Mesenchymal stem cell (in vitro differentiated cells and primary cell): Measurements from ENCODE around the gene OTUD6A.

Experiments used
- DNase-seq: peaks from one replicate; pipeline ENCODE4 v3.0.0-alpha.2; 2013
- H2AFZ ChIP-seq: one replicate; pipeline ENCODE4 v1.6.1; 2013; ENCODE audit warnings: low read depth, mild to moderate bottlenecking, control low read depth, inconsistent platforms, low read length, moderate library complexity
- H2AK5ac ChIP-seq: 2 replicates; pipeline ENCODE4 v1.6.1; 2013; ENCODE audit warnings: low read length, moderate library complexity, mild to moderate bottlenecking, inconsistent platforms; ENCODE audit not compliant: severe bottlenecking
- H2BK120ac ChIP-seq: one replicate; pipeline ENCODE4 v1.6.1; 2013; ENCODE audit warnings: low read depth, mild to moderate bottlenecking, inconsistent platforms, low read length, moderate library complexity
- H2BK12ac ChIP-seq, 2 experiments: one replicate each; pipeline ENCODE4 v1.6.1; 2013; ENCODE audit warnings: inconsistent platforms in 2 of 2, low read length in 2 of 2, mild to moderate bottlenecking in 2 of 2, moderate library complexity in 2 of 2, control low read depth in 1 of 2
- H2BK15ac ChIP-seq: one replicate; pipeline ENCODE4 v1.6.1; 2013; ENCODE audit warnings: mild to moderate bottlenecking, low read depth, inconsistent platforms; ENCODE audit not compliant: poor library complexity, severe bottlenecking
- H2BK5ac ChIP-seq: 2 replicates; pipeline ENCODE4 v1.6.1; 2013; ENCODE audit warnings: low read depth, mild to moderate bottlenecking, low read length, control low read depth, inconsistent platforms; ENCODE audit not compliant: poor library complexity, severe bottlenecking
- H3K14ac ChIP-seq, 2 experiments: one replicate each; pipeline ENCODE4 v1.6.1; 2013; ENCODE audit warnings: inconsistent platforms in 2 of 2, low read length in 2 of 2, control low read depth in 1 of 2, mild to moderate bottlenecking in 1 of 2, moderate library complexity in 1 of 2
- H3K18ac ChIP-seq, 2 experiments: one replicate each; pipeline ENCODE4 v1.6.1; 2013; ENCODE audit warnings: inconsistent platforms in 2 of 2, low read length in 2 of 2, control low read depth in 1 of 2, low read depth in 1 of 2, mild to moderate bottlenecking in 1 of 2
- H3K23ac ChIP-seq, 2 experiments: one replicate each; pipeline ENCODE4 v1.6.1; 2013; ENCODE audit warnings: inconsistent platforms in 2 of 2, low read length in 2 of 2, mild to moderate bottlenecking in 2 of 2, moderate library complexity in 2 of 2, control low read depth in 1 of 2
- H3K27ac ChIP-seq: 2 replicates; pipeline ENCODE4 v1.5.1; 2013; ENCODE audit warnings: mild to moderate bottlenecking, moderate library complexity, low read length, control low read depth, inconsistent platforms; ENCODE audit not compliant: poor library complexity, severe bottlenecking
- H3K27me3 ChIP-seq, 2 experiments: 2 replicates each; pipeline versions ENCODE4 v1.6.1 to v1.7.0; 2013; ENCODE audit warnings: low read length in 2 of 2, mild to moderate bottlenecking in 2 of 2, moderate library complexity in 2 of 2, control low read depth in 1 of 2, inconsistent platforms in 1 of 2; ENCODE audit not compliant: control insufficient read depth in 1 of 2, insufficient read depth in 1 of 2
- H3K36me3 ChIP-seq, 2 experiments: 2 replicates each; pipeline versions ENCODE4 v1.6.1 to v1.7.0; 2013; ENCODE audit warnings: low read length in 2 of 2, control low read depth in 1 of 2, inconsistent platforms in 1 of 2, low read depth in 1 of 2, mild to moderate bottlenecking in 1 of 2; ENCODE audit not compliant: insufficient read depth in 2 of 2, control insufficient read depth in 1 of 2
- H3K4ac ChIP-seq, 2 experiments: one replicate each; pipeline ENCODE4 v1.6.1; 2013; ENCODE audit warnings: inconsistent platforms in 2 of 2, low read length in 2 of 2, mild to moderate bottlenecking in 2 of 2, moderate library complexity in 2 of 2, control low read depth in 1 of 2, low read depth in 1 of 2
- H3K4me1 ChIP-seq: 2 replicates; pipeline ENCODE4 v1.6.1; 2013; ENCODE audit warnings: low read depth, low read length, control low read depth; ENCODE audit not compliant: control insufficient read depth, insufficient read depth
- H3K4me2 ChIP-seq: 2 replicates; pipeline ENCODE4 v1.6.1; 2013; ENCODE audit warnings: low read length, mild to moderate bottlenecking, inconsistent platforms; ENCODE audit not compliant: poor library complexity, severe bottlenecking
- H3K4me3 ChIP-seq, 2 experiments: 2 replicates each; pipeline versions ENCODE4 v1.5.1 to v1.7.0; 2013; ENCODE audit warnings: low read length in 2 of 2, mild to moderate bottlenecking in 2 of 2, control low read depth in 1 of 2, low read depth in 1 of 2; ENCODE audit not compliant: insufficient read depth in 1 of 2
- H3K79me1 ChIP-seq: replicated peaks from 2 replicates; pipeline ENCODE4 v1.6.1; 2013; ENCODE audit warnings: mild to moderate bottlenecking, control low read depth, low read length, inconsistent platforms; ENCODE audit not compliant: poor library complexity, severe bottlenecking
- H3K9ac ChIP-seq: 2 replicates; pipeline ENCODE4 v1.7.0; 2013; ENCODE audit warnings: mild to moderate bottlenecking, low read length, moderate library complexity
- H3K9me3 ChIP-seq: 2 replicates; pipeline ENCODE4 v1.7.0; 2013; ENCODE audit warnings: mild to moderate bottlenecking, low read length; ENCODE audit not compliant: control insufficient read depth
- H4K8ac ChIP-seq: one replicate; pipeline ENCODE4 v1.6.1; 2013; ENCODE audit warnings: inconsistent platforms, mild to moderate bottlenecking, low read length, moderate library complexity
- H4K91ac ChIP-seq: one replicate; pipeline ENCODE4 v1.6.1; 2013; ENCODE audit warnings: mild to moderate bottlenecking, low read length, inconsistent platforms
- WGBS: methylation state at CpG from one replicate; pipeline ENCODE4 v1.1.7; 2013; ENCODE audit warnings: mixed read lengths; 5-methylcytosine and 5-hydroxymethylcytosine counted together

Gene OTUD6A

GRCh38 chrX:70079870-70080269 is 17.6 kb downstream of the OTUD6A start:
- Histone ChIP-seq H3K9me3 (peaks cover 25% of the 10 kb centered on the region), H4K91ac (no peak overlapping the region), H2BK120ac (no peak overlapping the region), H2BK15ac (no peak overlapping the region), H3K4me2 (no peak overlapping the region), H3K18ac (no peak overlapping the region), H3K14ac (no peak overlapping the region), H3K36me3 (no peaks in the 10 kb centered on the region), H2AK5ac (no peak overlapping the region), H3K9ac (no peak overlapping the region), H2BK5ac (no peak overlapping the region), H3K79me1 (no peaks in the 10 kb centered on the region), H3K4me1 (no peaks in the 10 kb centered on the region), H2AFZ (no peak overlapping the region), H3K23ac (no peak overlapping the region), H4K8ac (no peak overlapping the region), H2BK12ac (no peak overlapping the region), H3K4ac (no peak overlapping the region), H3K27ac (no peak overlapping the region), H3K27me3 (peaks cover 0 to 43% of the 10 kb centered on the region in 2 experiments), H3K4me3 (no peak overlapping the region)
- no peak for DNase-seq
- WGBS = 90% methylated on average over 1 of the region's 3 CpGs

GRCh38 chrX:70082723-70083122 is 20.5 kb downstream of the OTUD6A start:
- WGBS = 61% methylated on average over 4 of the region's 4 CpGs
- no peak overlapping the region for H4K8ac ChIP-seq
- no peak overlapping the region for H2AK5ac ChIP-seq
- no peaks in the 10 kb centered on the region for H3K36me3 ChIP-seq
- no peak overlapping the region for H2AFZ ChIP-seq
- no peak overlapping the region for H4K91ac ChIP-seq
- H2BK12ac ChIP-seq = no peak overlapping the region
- no peak overlapping the region for H2BK120ac ChIP-seq
- H2BK15ac ChIP-seq = no peak overlapping the region
- H3K27ac ChIP-seq = no peak overlapping the region
- no peak overlapping the region for H3K4me2 ChIP-seq
- H3K4ac ChIP-seq = no peak overlapping the region
- no peaks in the 10 kb centered on the region for H3K4me1 ChIP-seq
- H3K27me3 ChIP-seq = peaks cover 0 to 38% of the 10 kb centered on the region in 2 experiments
- H3K4me3 ChIP-seq = no peak overlapping the region
- peaks cover 7% of the 10 kb centered on the region for H3K9me3 ChIP-seq
- H3K14ac ChIP-seq = no peak overlapping the region
- H3K79me1 ChIP-seq = no peaks in the 10 kb centered on the region
- no peak for DNase-seq
- H3K23ac ChIP-seq = no peak overlapping the region
- no peak overlapping the region for H3K9ac ChIP-seq
- H2BK5ac ChIP-seq = no peak overlapping the region
- no peak overlapping the region for H3K18ac ChIP-seq

GRCh38 chrX:70084592-70085240 is 22.5 kb downstream of the OTUD6A start:
- H3K9ac ChIP-seq = no peak overlapping the region
- DNase-seq = no peak
- no peak overlapping the region for H3K4ac ChIP-seq
- H3K18ac ChIP-seq = no peak overlapping the region
- WGBS = 78% methylated on average over 3 of the region's 5 CpGs
- no peak overlapping the region for H2AK5ac ChIP-seq
- no peaks in the 10 kb centered on the region for H3K36me3 ChIP-seq
- no peak overlapping the region for H4K8ac ChIP-seq
- no peak overlapping the region for H3K27ac ChIP-seq
- no peak overlapping the region for H2BK12ac ChIP-seq
- no peak overlapping the region for H2BK5ac ChIP-seq
- no peak overlapping the region for H2AFZ ChIP-seq
- no peak overlapping the region for H3K14ac ChIP-seq
- H3K79me1 ChIP-seq = no peaks in the 10 kb centered on the region
- no peak overlapping the region for H4K91ac ChIP-seq
- H3K4me3 ChIP-seq = no peak overlapping the region
- no peaks in the 10 kb centered on the region for H3K9me3 ChIP-seq
- H2BK15ac ChIP-seq = no peak overlapping the region
- peaks cover 0 to 33% of the 10 kb centered on the region in 2 experiments for H3K27me3 ChIP-seq
- H3K4me1 ChIP-seq = no peaks in the 10 kb centered on the region
- no peak overlapping the region for H3K4me2 ChIP-seq
- H2BK120ac ChIP-seq = no peak overlapping the region
- H3K23ac ChIP-seq = no peak overlapping the region

- WGBS = 83% methylated on average over 9 of the region's 11 CpGs
- no peak overlapping the region for H2BK5ac ChIP-seq
Observed at GRCh38 chrX:70087857-70088630, 25.8 kb downstream of the OTUD6A start.

More at GRCh38 chrX:70087857-70088630, 25.8 kb downstream of the OTUD6A start:
- Histone ChIP-seq H3K4me1 (no peaks in the 10 kb centered on the region), H2BK120ac (no peak overlapping the region), H3K14ac (no peak overlapping the region), H3K23ac (no peak overlapping the region), H2AK5ac (no peak overlapping the region), H3K79me1 (no peaks in the 10 kb centered on the region), H3K4ac (no peak overlapping the region), H2AFZ (no peak overlapping the region), H2BK12ac (no peak overlapping the region), H4K91ac (no peak overlapping the region), H2BK15ac (no peak overlapping the region), H3K9ac (no peak overlapping the region), H4K8ac (no peak overlapping the region), H3K4me2 (no peak overlapping the region), H3K9me3 (no peaks in the 10 kb centered on the region), H3K36me3 (no peaks in the 10 kb centered on the region), H3K27ac (no peak overlapping the region), H3K18ac (no peak overlapping the region), H3K4me3 (no peak overlapping the region), H3K27me3 (peaks cover 0 to 18% of the 10 kb centered on the region in 2 experiments)
- DNase-seq = peak; percentile 17
